HepG2 (cell line): ENCODE results near the gene UBXN2A. TPM values are rescaled to one million over a fixed set of nuclear protein-coding genes. Genes with fewer than 3 reads are reported as not detected.

ENCODE experiments used
- BRCA1 ChIP-seq: sonication (generic); formaldehyde crosslinking; IDR thresholded peaks from 2 replicates; pipeline ENCODE4 v1.4.0; 2020; ENCODE audit warnings: missing genetic modification reagents
- CBFB ChIP-seq: sonication (generic); formaldehyde crosslinking; IDR thresholded peaks from 2 replicates; pipeline ENCODE4 v1.4.0; 2020; ENCODE audit warnings: missing genetic modification reagents
- EZH2 ChIP-seq: conservative IDR thresholded peaks from 2 replicates; pipeline ENCODE4 v1.6.1; 2012; ENCODE audit warnings: mild to moderate bottlenecking, low read depth, low read length, moderate library complexity
- HCFC1 ChIP-seq: fragments of 150-350 bp; IDR thresholded peaks from 2 replicates; pipeline ENCODE4 v1.6.1; 2014; ENCODE audit warnings: low read depth, low read length
- HOXD1 ChIP-seq: sonication (generic); formaldehyde crosslinking; IDR thresholded peaks from 2 replicates; pipeline ENCODE4 v1.5.0; 2020; ENCODE audit warnings: missing genetic modification reagents
- KLF12 ChIP-seq: sonication (generic); formaldehyde crosslinking; IDR thresholded peaks from 2 replicates; pipeline ENCODE4 v1.4.0; 2020; ENCODE audit warnings: missing genetic modification reagents, borderline replicate concordance
- MAF1 ChIP-seq: sonication (generic); formaldehyde crosslinking; IDR thresholded peaks from 2 replicates; pipeline ENCODE4 v1.5.0; 2020; ENCODE audit warnings: missing genetic modification reagents, borderline replicate concordance
- MZF1 ChIP-seq: sonication (generic); formaldehyde crosslinking; IDR thresholded peaks from 2 replicates; pipeline ENCODE4 v1.8.1; 2023; ENCODE audit warnings: mild to moderate bottlenecking, missing genetic modification reagents, borderline replicate concordance
- NFKB2 ChIP-seq: sonication (generic); formaldehyde crosslinking; IDR thresholded peaks from 2 replicates; pipeline ENCODE4 v1.4.0; 2020; ENCODE audit warnings: missing genetic modification reagents, borderline replicate concordance
- SRSF9 ChIP-seq: fragments of 200-400 bp; formaldehyde crosslinking; IDR thresholded peaks from 2 replicates; pipeline ENCODE4 v1.6.1; 2018; ENCODE audit warnings: borderline replicate concordance, mild to moderate bottlenecking, low read depth, low read length; ENCODE audit not compliant: insufficient read depth, poor library complexity, severe bottlenecking
- TAF15 ChIP-seq: fragments of 200-400 bp; formaldehyde crosslinking; IDR thresholded peaks from one replicate; pipeline ENCODE4 v1.6.1; 2018; ENCODE audit warnings: mild to moderate bottlenecking, low read depth, low read length; ENCODE audit not compliant: poor library complexity, severe bottlenecking
- TFDP1 ChIP-seq: IDR thresholded peaks from 2 replicates; pipeline ENCODE4 v1.6.1; 2016; ENCODE audit warnings: missing compliant biosample characterization, missing genetic modification reagents, borderline replicate concordance
- TIGD3 ChIP-seq: sonication (generic); formaldehyde crosslinking; IDR thresholded peaks from 2 replicates; pipeline ENCODE4 v1.5.1; 2020; ENCODE audit warnings: mild to moderate bottlenecking, missing genetic modification reagents, borderline replicate concordance
- ZBTB46 ChIP-seq: sonication (generic); formaldehyde crosslinking; IDR thresholded peaks from 2 replicates; pipeline ENCODE4 v1.4.0; 2020; ENCODE audit warnings: mild to moderate bottlenecking, missing genetic modification reagents, borderline replicate concordance
- ZNF44 ChIP-seq: sonication (generic); formaldehyde crosslinking; IDR thresholded peaks from 2 replicates; pipeline ENCODE4 v1.5.1; 2020; ENCODE audit warnings: mild to moderate bottlenecking, missing genetic modification reagents
- ZNF512B ChIP-seq: sonication (generic); formaldehyde crosslinking; IDR thresholded peaks from 2 replicates; pipeline ENCODE4 v1.5.1; 2020; ENCODE audit warnings: missing genetic modification reagents, mild to moderate bottlenecking, borderline replicate concordance
- ZNF513 ChIP-seq: sonication (generic); formaldehyde crosslinking; conservative IDR thresholded peaks from 2 replicates; pipeline ENCODE4 v1.5.0; 2020; ENCODE audit warnings: missing genetic modification reagents
- ZNF546 ChIP-seq: sonication (generic); formaldehyde crosslinking; conservative IDR thresholded peaks from 2 replicates; pipeline ENCODE4 v1.8.1; 2023; ENCODE audit warnings: mild to moderate bottlenecking, missing genetic modification reagents
- ZNF768 ChIP-seq: sonication (generic); formaldehyde crosslinking; IDR thresholded peaks from 2 replicates; pipeline ENCODE4 v1.4.0; 2020; ENCODE audit warnings: missing genetic modification reagents
- ZSCAN31 ChIP-seq: sonication (generic); formaldehyde crosslinking; IDR thresholded peaks from 2 replicates; pipeline ENCODE4 v1.5.0; 2020; ENCODE audit warnings: low read depth, mild to moderate bottlenecking, missing genetic modification reagents
- polyA plus RNA-seq, 8 experiments: library from polyadenylated mRNA; depleted of rRNA in 3 of 8; stranded (reverse) in 7 of 8; unstranded in 1 of 8; fragments of >200 nt; fragmentation: Illumina TruSeq in 4 of 8; extraction: Trizol in 4 of 8; gene quantifications; 2 replicates each; pipeline versions ENCODE4 v1.2.1 to v1.2.3, GENCODE V29; 2011 to 2016; ENCODE audit warnings: low read depth in 4 of 8, missing spikeins in 1 of 8, mixed read lengths in 1 of 8; ENCODE audit not compliant: insufficient read depth in 1 of 8
- total RNA-seq, 5 experiments: library from RNA; depleted of rRNA; stranded (reverse); fragments of >200 nt; fragmentation: Illumina TruSeq; extraction: Trizol; gene quantifications; 2 replicates each; pipeline ENCODE4 v1.2.3, GENCODE V29; 2016; ENCODE audit warnings: low read depth in 1 of 5

Gene UBXN2A
- total and polyA plus RNA-seq, 2 of the 13 experiments (the other 11 are each of a cell fraction or from before 2014, with no cell fraction given) = 8.3 to 20.9 TPM

GRCh38 chr2:24046930-24047702 lies 106.9 kb downstream of the UBXN2A start, which contains the start of gene WDCP (continued):
- TF ChIP-seq ZNF512B (no peak), ZNF44 (peak; percentile 28), ZNF546 (no peak), HCFC1 (peak; percentile 90), ZNF768 (CRISPR knock-in tag) (no peak), MZF1 (CRISPR knock-in tag) (no peak), NFKB2 (CRISPR knock-in tag) (peak; percentile 81; the same call in 1 of the 2 replicates), ZSCAN31 (CRISPR knock-in tag) (peak; percentile 80; the same call in 1 of the 2 replicates), HOXD1 (CRISPR knock-in tag) (no peak), BRCA1 (CRISPR knock-in tag) (peak; percentile 64; the same call in 1 of the 2 replicates), TAF15 (peak; percentile 53), TIGD3 (CRISPR knock-in tag) (no peak), KLF12 (CRISPR knock-in tag) (no peak), MAF1 (CRISPR knock-in tag) (peak; percentile 73; the same call in 1 of the 2 replicates), ZNF513 (CRISPR knock-in tag) (no peak), CBFB (peak; percentile 80; the same call in 1 of the 2 replicates), SRSF9 (no peak), EZH2 (no peak), ZBTB46 (CRISPR knock-in tag) (no peak), TFDP1 (CRISPR knock-in tag) (peak; percentile 88)
